Brain pericyte (primary cell): ENCODE measurements around the gene MALT1.
"Not testable (repeated sequence)": the region's sequence is repeated elsewhere in the genome, so short reads cannot be mapped to it uniquely, and the experiment has no call there.

Experiments
- DNase-seq: peaks from one replicate; pipeline ENCODE4 v3.0.0-alpha.2; 2012; ENCODE audit warnings: low read depth, low spot score

MALT1 gene

GRCh38 chr18:58671111-58671631 is at the start of gene MALT1:
Gene MALT1, plus strand, starts transcription at chr18:58671465. Its CDS starts 179 bp downstream, at chr18:58671644.
- peak; percentile 44 for DNase-seq

- DNase-seq: no peak
Observed at GRCh38 chr18:58624011-58624410, 47.3 kb upstream of the MALT1 start.

GRCh38 chr18:58625839-58626238 is 45.4 kb upstream of the MALT1 start:
- no peak for DNase-seq

- DNase-seq: no peak
Observed at GRCh38 chr18:58630071-58630470, 41.2 kb upstream of the MALT1 start.

- DNase-seq: no peak
Observed at GRCh38 chr18:58631301-58631700, 40.0 kb upstream of the MALT1 start.

GRCh38 chr18:58632552-58632951 is 38.7 kb upstream of the MALT1 start:
- no peak for DNase-seq

GRCh38 chr18:58633874-58634273 is 37.4 kb upstream of the MALT1 start:
- DNase-seq: no peak

GRCh38 chr18:58635891-58636290 is 35.4 kb upstream of the MALT1 start:
- no peak for DNase-seq

GRCh38 chr18:58637197-58637596 is 34.1 kb upstream of the MALT1 start:
- DNase-seq: no peak

- DNase-seq: no peak
Observed at GRCh38 chr18:58637946-58638345, 33.3 kb upstream of the MALT1 start.

GRCh38 chr18:58638441-58638840 is 32.8 kb upstream of the MALT1 start:
- DNase-seq: no peak

GRCh38 chr18:58639237-58639636 is 32.0 kb upstream of the MALT1 start:
- DNase-seq: no peak

- no peak for DNase-seq
Observed at GRCh38 chr18:58639751-58640427, 31.4 kb upstream of the MALT1 start.

GRCh38 chr18:58640428-58640805 is 30.8 kb upstream of the MALT1 start:
- no peak for DNase-seq

- DNase-seq: no peak
Observed at GRCh38 chr18:58640891-58641610, 30.2 kb upstream of the MALT1 start.

GRCh38 chr18:58643557-58643956 is 27.7 kb upstream of the MALT1 start:
- DNase-seq: not testable (repeated sequence)

GRCh38 chr18:58645398-58645797 is 25.9 kb upstream of the MALT1 start:
- DNase-seq: no peak

- DNase-seq: no peak
Observed at GRCh38 chr18:58646334-58646862, 24.9 kb upstream of the MALT1 start.

GRCh38 chr18:58649966-58650816 is 21.1 kb upstream of the MALT1 start:
- DNase-seq: no peak

GRCh38 chr18:58650830-58651229 is 20.4 kb upstream of the MALT1 start:
- not testable (repeated sequence) for DNase-seq

- DNase-seq: not testable (repeated sequence)
Observed at GRCh38 chr18:58653144-58653722, 18.0 kb upstream of the MALT1 start.
